ENCODE measurements around the gene ORMDL1. TPM values are rescaled to one million over a fixed set of nuclear protein-coding genes. Genes with fewer than 3 reads are reported as not detected.

ORMDL1 gene
- total and polyA plus RNA-seq, 2 of the 13 experiments (the other 11 are each of a cell fraction or from before 2014, with no cell fraction given) = 67.5 to 160 TPM

DNA sequence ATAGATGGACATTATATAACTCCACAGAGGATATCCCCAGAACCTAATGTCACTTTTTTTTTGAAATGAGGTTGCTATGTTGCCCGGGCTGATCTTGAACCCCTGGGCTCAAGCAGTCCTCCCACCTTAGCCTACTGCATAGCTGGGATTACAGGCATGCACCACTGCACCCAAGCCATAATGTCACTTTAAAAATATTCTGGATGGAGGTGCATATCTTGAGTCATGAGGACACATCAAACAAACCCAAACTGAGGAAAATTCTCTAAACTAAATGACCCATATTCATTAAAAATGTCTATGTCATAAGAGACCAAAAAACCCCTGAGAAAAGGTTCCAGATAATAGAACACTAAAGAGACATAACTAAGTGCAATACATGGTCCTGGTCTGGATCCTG, 57.9 kb downstream of the ORMDL1 start (continued):
- TF ChIP-seq NCOR1 (IDR thresholded peaks at IDR 0.05; ENCODE audit: borderline replicate concordance, low read length) = no peak
- TF ChIP-seq, protein P1, sequence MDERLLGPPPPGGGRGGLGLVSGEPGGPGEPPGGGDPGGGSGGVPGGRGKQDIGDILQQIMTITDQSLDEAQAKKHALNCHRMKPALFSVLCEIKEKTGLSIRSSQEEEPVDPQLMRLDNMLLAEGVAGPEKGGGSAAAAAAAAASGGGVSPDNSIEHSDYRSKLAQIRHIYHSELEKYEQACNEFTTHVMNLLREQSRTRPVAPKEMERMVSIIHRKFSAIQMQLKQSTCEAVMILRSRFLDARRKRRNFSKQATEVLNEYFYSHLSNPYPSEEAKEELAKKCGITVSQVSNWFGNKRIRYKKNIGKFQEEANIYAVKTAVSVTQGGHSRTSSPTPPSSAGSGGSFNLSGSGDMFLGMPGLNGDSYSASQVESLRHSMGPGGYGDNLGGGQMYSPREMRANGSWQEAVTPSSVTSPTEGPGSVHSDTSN (CRISPR knock-in tag; IDR thresholded peaks at IDR 0.05) = no peak
- TF ChIP-seq, protein P2, sequence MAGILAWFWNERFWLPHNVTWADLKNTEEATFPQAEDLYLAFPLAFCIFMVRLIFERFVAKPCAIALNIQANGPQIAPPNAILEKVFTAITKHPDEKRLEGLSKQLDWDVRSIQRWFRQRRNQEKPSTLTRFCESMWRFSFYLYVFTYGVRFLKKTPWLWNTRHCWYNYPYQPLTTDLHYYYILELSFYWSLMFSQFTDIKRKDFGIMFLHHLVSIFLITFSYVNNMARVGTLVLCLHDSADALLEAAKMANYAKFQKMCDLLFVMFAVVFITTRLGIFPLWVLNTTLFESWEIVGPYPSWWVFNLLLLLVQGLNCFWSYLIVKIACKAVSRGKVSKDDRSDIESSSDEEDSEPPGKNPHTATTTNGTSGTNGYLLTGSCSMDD (CRISPR knock-in tag; IDR thresholded peaks at IDR 0.05) = no peak
- no peak for TF ChIP-seq ZNF451 (CRISPR knock-in tag; IDR thresholded peaks at IDR 0.05)
- TF ChIP-seq ATF7 (IDR thresholded peaks at IDR 0.05) = no peak
- TF ChIP-seq ATF7 (CRISPR knock-in tag; IDR thresholded peaks at IDR 0.05) = no peak

DNA sequence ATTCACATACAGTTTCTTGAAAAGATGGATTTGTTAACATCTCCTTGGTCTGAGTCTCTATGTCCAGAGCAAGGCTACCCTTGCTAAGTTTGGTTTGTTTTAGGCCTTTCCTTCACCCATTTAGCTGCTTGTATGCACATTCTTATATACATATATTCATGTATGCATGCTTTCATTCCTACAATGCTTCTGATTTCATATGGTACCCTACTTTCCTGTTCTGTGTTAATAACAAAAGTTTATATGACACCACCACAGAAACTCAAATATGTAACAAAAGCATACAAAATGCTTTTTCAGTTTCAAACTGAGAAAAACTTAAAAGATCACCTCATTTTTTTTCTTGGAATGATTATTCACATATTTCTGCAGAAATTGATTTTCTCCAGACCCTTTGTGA, 60.9 kb downstream of the ORMDL1 start:
- BruUV-seq (replicated peaks) = no TSS peak
- Histone ChIP-seq H2AFZ (ENCODE audit: low read length) (no peak overlapping the region), H3K79me2 (ENCODE audit: insufficient read depth, low read length) (no peaks in the 10 kb centered on the region), H3K9me3 (ENCODE audit: low read length) (no peaks in the 10 kb centered on the region), H3K4me1 (ENCODE audit: insufficient read depth, low read length) (no peaks in the 10 kb centered on the region), H4K20me1 (ENCODE audit: insufficient read depth, low read length) (no peaks in the 10 kb centered on the region), H3K4me3 (replicated peaks in 1 of 3; ENCODE audit: insufficient read depth in 1 of 3, low read depth in 2 of 3, low read length in 3 of 3) (no peak overlapping the region), H3K27me3 (ENCODE audit: control insufficient read depth in 1 of 2, insufficient read depth in 2 of 2, low read length in 2 of 2) (no peaks in the 10 kb centered on the region), H3K4me2 (ENCODE audit: low read depth, low read length) (no peak overlapping the region), H3K36me3 (replicated peaks in 1 of 2; ENCODE audit: control insufficient read depth in 1 of 2, insufficient read depth in 2 of 2, low read length in 2 of 2) (no peaks in the 10 kb centered on the region), H3K9ac (ENCODE audit: insufficient read depth, low read depth, low read length) (no peak overlapping the region), H3K27ac (ENCODE audit: extremely low read length, insufficient read depth, low read length) (no peak overlapping the region)
- CTCF ChIA-PET (ENCODE audit: low intra/inter-chr PET ratio, low total read pairs) = no interaction called here
- POLR2A ChIA-PET = no interaction called here
- ATAC-seq (no peak), FAIRE-seq (no peak), DNase-seq (ENCODE audit: low spot score) (no peak)
- intact Hi-C loops (cut with micrococcal nuclease; ENCODE audit: unreplicated experiment) = no loop called here
- in situ Hi-C loops (cut with HindIII; ENCODE audit: extremely low pct_ligation_motif_present, low pct_unique_long_range_greater_than_20kb) = no loop called here
- TF ChIP-seq ZNF232 (CRISPR knock-in tag; IDR thresholded peaks at IDR 0.05; ENCODE audit: borderline replicate concordance) = no peak
- TF ChIP-seq, protein P3, sequence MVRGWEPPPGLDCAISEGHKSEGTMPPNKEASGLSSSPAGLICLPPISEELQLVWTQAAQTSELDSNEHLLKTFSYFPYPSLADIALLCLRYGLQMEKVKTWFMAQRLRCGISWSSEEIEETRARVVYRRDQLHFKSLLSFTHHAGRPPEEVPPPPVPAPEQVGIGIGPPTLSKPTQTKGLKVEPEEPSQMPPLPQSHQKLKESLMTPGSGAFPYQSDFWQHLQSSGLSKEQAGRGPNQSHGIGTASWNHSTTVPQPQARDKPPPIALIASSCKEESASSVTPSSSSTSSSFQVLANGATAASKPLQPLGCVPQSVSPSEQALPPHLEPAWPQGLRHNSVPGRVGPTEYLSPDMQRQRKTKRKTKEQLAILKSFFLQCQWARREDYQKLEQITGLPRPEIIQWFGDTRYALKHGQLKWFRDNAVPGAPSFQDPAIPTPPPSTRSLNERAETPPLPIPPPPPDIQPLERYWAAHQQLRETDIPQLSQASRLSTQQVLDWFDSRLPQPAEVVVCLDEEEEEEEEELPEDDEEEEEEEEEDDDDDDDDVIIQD (CRISPR knock-in tag; IDR thresholded peaks at IDR 0.05; ENCODE audit: low read depth) = no peak
- no peak for TF ChIP-seq ZFP41 (CRISPR knock-in tag; IDR thresholded peaks at IDR 0.05; ENCODE audit: borderline replicate concordance)
- no peak for TF ChIP-seq ZNF678 (CRISPR knock-in tag; IDR thresholded peaks at IDR 0.05)
- TF ChIP-seq, protein P4, sequence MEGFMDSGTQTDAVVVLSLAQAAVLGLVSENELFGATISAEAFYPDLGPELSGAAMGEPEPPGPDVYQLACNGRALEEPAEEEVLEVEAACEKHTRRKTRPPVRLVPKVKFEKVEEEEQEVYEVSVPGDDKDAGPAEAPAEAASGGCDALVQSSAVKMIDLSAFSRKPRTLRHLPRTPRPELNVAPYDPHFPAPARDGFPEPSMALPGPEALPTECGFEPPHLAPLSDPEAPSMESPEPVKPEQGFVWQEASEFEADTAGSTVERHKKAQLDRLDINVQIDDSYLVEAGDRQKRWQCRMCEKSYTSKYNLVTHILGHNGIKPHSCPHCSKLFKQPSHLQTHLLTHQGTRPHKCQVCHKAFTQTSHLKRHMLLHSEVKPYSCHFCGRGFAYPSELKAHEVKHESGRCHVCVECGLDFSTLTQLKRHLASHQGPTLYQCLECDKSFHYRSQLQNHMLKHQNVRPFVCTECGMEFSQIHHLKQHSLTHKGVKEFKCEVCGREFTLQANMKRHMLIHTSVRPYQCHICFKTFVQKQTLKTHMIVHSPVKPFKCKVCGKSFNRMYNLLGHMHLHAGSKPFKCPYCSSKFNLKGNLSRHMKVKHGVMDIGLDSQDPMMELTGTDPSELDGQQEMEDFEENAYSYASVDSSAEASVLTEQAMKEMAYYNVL (CRISPR knock-in tag; IDR thresholded peaks at IDR 0.05; ENCODE audit: borderline replicate concordance) = no peak
- no peak for TF ChIP-seq ZNF530 (CRISPR knock-in tag; IDR thresholded peaks at IDR 0.05; ENCODE audit: low read depth)
- TF ChIP-seq, protein P5, sequence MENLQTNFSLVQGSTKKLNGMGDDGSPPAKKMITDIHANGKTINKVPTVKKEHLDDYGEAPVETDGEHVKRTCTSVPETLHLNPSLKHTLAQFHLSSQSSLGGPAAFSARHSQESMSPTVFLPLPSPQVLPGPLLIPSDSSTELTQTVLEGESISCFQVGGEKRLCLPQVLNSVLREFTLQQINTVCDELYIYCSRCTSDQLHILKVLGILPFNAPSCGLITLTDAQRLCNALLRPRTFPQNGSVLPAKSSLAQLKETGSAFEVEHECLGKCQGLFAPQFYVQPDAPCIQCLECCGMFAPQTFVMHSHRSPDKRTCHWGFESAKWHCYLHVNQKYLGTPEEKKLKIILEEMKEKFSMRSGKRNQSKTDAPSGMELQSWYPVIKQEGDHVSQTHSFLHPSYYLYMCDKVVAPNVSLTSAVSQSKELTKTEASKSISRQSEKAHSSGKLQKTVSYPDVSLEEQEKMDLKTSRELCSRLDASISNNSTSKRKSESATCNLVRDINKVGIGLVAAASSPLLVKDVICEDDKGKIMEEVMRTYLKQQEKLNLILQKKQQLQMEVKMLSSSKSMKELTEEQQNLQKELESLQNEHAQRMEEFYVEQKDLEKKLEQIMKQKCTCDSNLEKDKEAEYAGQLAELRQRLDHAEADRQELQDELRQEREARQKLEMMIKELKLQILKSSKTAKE (CRISPR knock-in tag; IDR thresholded peaks at IDR 0.05; ENCODE audit: borderline replicate concordance) = no peak
- no peak for TF ChIP-seq ZNF496 (CRISPR knock-in tag; IDR thresholded peaks at IDR 0.05; ENCODE audit: insufficient replicate concordance)
- no peak for TF ChIP-seq NRL (CRISPR knock-in tag; IDR thresholded peaks at IDR 0.05; ENCODE audit: borderline replicate concordance)
- no peak for TF ChIP-seq YY1 (IDR thresholded peaks at IDR 0.05; ENCODE audit: insufficient read depth, insufficient replicate concordance, low read depth, low read length)
